Hepatocyte (in vitro differentiated cells): ENCODE measurements around the gene MTMR3. TPM values are rescaled to one million over a fixed set of nuclear protein-coding genes. Genes with fewer than 3 reads are reported as not detected.

ENCODE experiments used
- DNase-seq: peaks from one replicate; pipeline ENCODE4 v3.0.0-alpha.2; 2016; ENCODE audit warnings: low spot score
- H2AFZ ChIP-seq: fragments of 200-600 bp; sonication (generic); 2 replicates; pipeline ENCODE4 v1.6.0; 2016; ENCODE audit warnings: antibody characterized with exemption, mild to moderate bottlenecking
- H3K27ac ChIP-seq: fragments of 200-600 bp; sonication (generic); 2 replicates; pipeline ENCODE4 v1.5.1; 2016; ENCODE audit warnings: mild to moderate bottlenecking
- H3K27me3 ChIP-seq: fragments of 200-600 bp; sonication (generic); 2 replicates; pipeline ENCODE4 v1.6.1; 2016
- H3K36me3 ChIP-seq: fragments of 200-600 bp; sonication (generic); replicated peaks from 2 replicates; pipeline ENCODE4 v1.5.1; 2016; ENCODE audit warnings: low read depth; ENCODE audit not compliant: insufficient read depth
- H3K4me1 ChIP-seq: fragments of 200-600 bp; sonication (generic); 2 replicates; pipeline ENCODE4 v1.5.1; 2016; ENCODE audit warnings: mild to moderate bottlenecking, moderate library complexity; ENCODE audit not compliant: insufficient read depth
- H3K4me2 ChIP-seq: fragments of 200-600 bp; sonication (generic); 2 replicates; pipeline ENCODE4 v1.6.0; 2016
- H3K4me3 ChIP-seq: fragments of 200-600 bp; sonication (generic); 2 replicates; pipeline ENCODE4 v1.5.1; 2016; ENCODE audit warnings: mild to moderate bottlenecking
- H3K79me2 ChIP-seq: fragments of 200-600 bp; sonication (generic); 2 replicates; pipeline ENCODE4 v1.6.0; 2017; ENCODE audit warnings: mild to moderate bottlenecking
- H3K9me2 ChIP-seq: fragments of 200-600 bp; sonication (generic); replicated peaks from 2 replicates; pipeline ENCODE4 v1.6.0; 2017; ENCODE audit warnings: mild to moderate bottlenecking; ENCODE audit not compliant: insufficient read depth
- H3K9me3 ChIP-seq: fragments of 200-600 bp; sonication (generic); 2 replicates; pipeline ENCODE4 v1.5.1; 2016; ENCODE audit warnings: low read depth, mild to moderate bottlenecking
- H4K20me1 ChIP-seq: fragments of 200-600 bp; sonication (generic); 2 replicates; pipeline ENCODE4 v1.6.0; 2016; ENCODE audit warnings: mild to moderate bottlenecking; ENCODE audit not compliant: insufficient read depth, poor library complexity, severe bottlenecking
- CTCF ChIP-seq: fragments of 200-600 bp; sonication (generic); IDR thresholded peaks from 2 replicates; pipeline ENCODE4 v1.5.1; 2016; ENCODE audit warnings: antibody characterized with exemption, mild to moderate bottlenecking; ENCODE audit not compliant: poor library complexity
- EZH2 ChIP-seq: fragments of 200-600 bp; sonication (generic); IDR thresholded peaks from 2 replicates; pipeline ENCODE4 v1.6.1; 2016; ENCODE audit warnings: antibody characterized with exemption, mild to moderate bottlenecking, borderline replicate concordance
- EZH2phosphoT487 ChIP-seq: fragments of 200-600 bp; sonication (generic); IDR thresholded peaks from one replicate; pipeline ENCODE4 v1.6.1; 2018; ENCODE audit warnings: antibody characterized with exemption, mild to moderate bottlenecking, low read depth, moderate library complexity; ENCODE audit not compliant: unreplicated experiment, severe bottlenecking
- WGBS: methylation state at CpG from one replicate; pipeline ENCODE4 v1.1.6; 2016; ENCODE audit warnings: low lambda C conversion rate; ENCODE audit errors: missing lambda C conversion rate; 5-methylcytosine and 5-hydroxymethylcytosine counted together
- polyA plus RNA-seq: library from polyadenylated mRNA; unstranded; fragments of >200 nt; fragmentation: Nextera tagmentation; extraction: Ambion mirVana; gene quantifications from 2 replicates; pipeline ENCODE4 v1.2.1, GENCODE V29; 2016
- total RNA-seq: library from RNA; depleted of rRNA; stranded (reverse); fragments of >200 nt; gene quantifications from 2 replicates; pipeline ENCODE4 v1.2.3, GENCODE V29; 2014

MTMR3 gene
- total and polyA plus RNA-seq, 2 experiments from 2014 or later = 16.2 to 42.7 TPM

GRCh38 chr22:29947410-29948384 is 64.7 kb downstream of the MTMR3 start:
- H3K27me3 ChIP-seq = no peaks in the 10 kb centered on the region
- TF ChIP-seq CTCF (no peak), EZH2 (no peak), EZH2phosphoT487 (no peak)
- H3K4me2 ChIP-seq = no peak overlapping the region
- H3K4me3 ChIP-seq = no peak overlapping the region
- no peak overlapping the region for H3K27ac ChIP-seq
- DNase-seq = no peak
- H3K36me3 ChIP-seq = no peaks in the 10 kb centered on the region
- 68% methylated on average over 4 of the region's 4 CpGs for WGBS
- H3K79me2 ChIP-seq = peaks cover 99% of the 10 kb centered on the region
- no peaks in the 10 kb centered on the region for H3K9me2 ChIP-seq
- H3K9me3 ChIP-seq = no peaks in the 10 kb centered on the region
- H3K4me1 ChIP-seq = no peaks in the 10 kb centered on the region
- H2AFZ ChIP-seq = no peak overlapping the region
- peaks cover 78% of the 10 kb centered on the region for H4K20me1 ChIP-seq

- no peak overlapping the region for H3K4me3 ChIP-seq
- 81% methylated on average over 1 of the region's 1 CpG for WGBS
- H3K27me3 ChIP-seq = no peaks in the 10 kb centered on the region
- H3K36me3 ChIP-seq = no peaks in the 10 kb centered on the region
- H3K4me2 ChIP-seq = no peak overlapping the region
- DNase-seq = no peak
- peaks cover 99% of the 10 kb centered on the region for H3K79me2 ChIP-seq
- H2AFZ ChIP-seq = no peak overlapping the region
- no peak for TF ChIP-seq CTCF
- TF ChIP-seq EZH2 = no peak
- no peak for TF ChIP-seq EZH2phosphoT487
- no peaks in the 10 kb centered on the region for H3K9me3 ChIP-seq
- no peak overlapping the region for H3K27ac ChIP-seq
- H3K4me1 ChIP-seq = no peaks in the 10 kb centered on the region
- peaks cover 85% of the 10 kb centered on the region for H4K20me1 ChIP-seq
- no peaks in the 10 kb centered on the region for H3K9me2 ChIP-seq
Measured at GRCh38 chr22:29948385-29948769, 65.4 kb downstream of the MTMR3 start.

GRCh38 chr22:29949872-29950271 is 66.9 kb downstream of the MTMR3 start:
- Histone ChIP-seq H3K9me3 (no peaks in the 10 kb centered on the region), H3K79me2 (peaks cover 98% of the 10 kb centered on the region), H2AFZ (no peak overlapping the region), H3K4me1 (no peaks in the 10 kb centered on the region), H3K27ac (no peak overlapping the region), H3K4me2 (no peak overlapping the region), H4K20me1 (peaks cover 85% of the 10 kb centered on the region), H3K9me2 (no peaks in the 10 kb centered on the region), H3K27me3 (no peaks in the 10 kb centered on the region), H3K4me3 (no peak overlapping the region), H3K36me3 (no peaks in the 10 kb centered on the region)
- TF ChIP-seq EZH2phosphoT487 (no peak), EZH2 (no peak), CTCF (no peak)
- no peak for DNase-seq
- WGBS = 97% methylated on average over 3 of the region's 3 CpGs
